Sciatic nerve (tissue), 2 donors: ENCODE results near the gene LRFN5. TPM values are rescaled to one million over a fixed set of nuclear protein-coding genes. Genes with fewer than 3 reads are reported as not detected.
"Not testable (repeated sequence)": the region's sequence is repeated elsewhere in the genome, so short reads cannot be mapped to it uniquely, and the experiment has no call there.

Experiments used
- ATAC-seq: fragments of 200-7000 bp; cut with Tn5 transposase; one replicate; pipeline ENCODE4 v1.9.1; 2020; ENCODE audit warnings: mild to moderate bottlenecking, moderate library complexity
- DNase-seq: peaks from one replicate; pipeline ENCODE4 v3.0.0-alpha.2; 2020; ENCODE audit warnings: low spot score
- intact Hi-C: fragments of 100-400 bp; cut with DNase I; formaldehyde crosslinking; loops from one replicate; pipeline ENCODE4 v1.14.2; 2022
- total RNA-seq: library from RNA; stranded (reverse); fragmentation: NEBNext Ultra II Directional; extraction: Animal tissue kit (Norgen Biotek cat#: 25700); gene quantifications from one replicate; pipeline ENCODE4 v1.2.1, GENCODE V29; 2021
- donor health status: DM: no; HTN: no; CAD: no.
- donor health status: DM: no; HTN: no; CAD: no.

Gene LRFN5
- total RNA-seq, 1 donor from 2014 or later = 10.9 TPM

DNA sequence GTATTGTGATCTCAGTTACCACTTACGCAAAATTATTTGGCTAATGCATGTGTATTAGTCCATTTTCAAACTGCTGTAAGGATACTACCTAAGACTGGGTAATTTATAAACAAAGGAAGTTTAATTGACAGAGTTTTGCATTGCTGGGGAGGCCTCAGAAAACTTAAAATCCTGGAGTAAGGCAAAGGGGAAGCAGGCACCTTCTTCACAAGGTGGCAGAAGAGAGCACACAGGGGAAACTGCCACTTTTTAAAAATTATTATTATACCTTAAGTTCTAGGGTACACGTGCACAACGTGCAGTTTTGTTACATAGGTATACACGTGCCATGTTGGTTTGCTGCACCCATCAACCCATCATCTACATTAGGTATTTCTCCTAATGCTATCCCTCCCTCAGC lies 143.9 kb downstream of the LRFN5 start:
- DNase-seq, intact Hi-C loops: not testable (repeated sequence)

GRCh38 chr14:41758011-41758665 lies 151.5 kb downstream of the LRFN5 start:
- intact Hi-C loops = no loop called here
- DNase-seq (no peak), ATAC-seq (no peak)

More for the DNA sequence above, 143.9 kb downstream of the LRFN5 start:
- not testable (repeated sequence) for ATAC-seq

GRCh38 chr14:41761204-41761603 lies 154.5 kb downstream of the LRFN5 start:
- DNase-seq (no peak), ATAC-seq (no peak)
- intact Hi-C loops = no loop called here

GRCh38 chr14:41766772-41767171 lies 160.1 kb downstream of the LRFN5 start:
- intact Hi-C loops = no loop called here
- DNase-seq = no peak
- no peak for ATAC-seq

- DNase-seq = no peak
- ATAC-seq = no peak
- intact Hi-C loops = no loop called here
Observed at GRCh38 chr14:41773536-41774279, 167.0 kb downstream of the LRFN5 start.

GRCh38 chr14:41782511-41782910 lies 175.8 kb downstream of the LRFN5 start:
- intact Hi-C loops = no loop called here
- no peak for DNase-seq
- ATAC-seq = no peak

- no peak for ATAC-seq
- intact Hi-C loops = no loop called here
- no peak for DNase-seq
Observed at GRCh38 chr14:41783403-41783802, 176.7 kb downstream of the LRFN5 start.

- ATAC-seq (no peak), DNase-seq (no peak)
- intact Hi-C loops = no loop called here
Observed at GRCh38 chr14:41785696-41786095, 179.0 kb downstream of the LRFN5 start.

- intact Hi-C loops = no loop called here
- DNase-seq (no peak), ATAC-seq (no peak)
Observed at GRCh38 chr14:41799817-41800216, 193.1 kb downstream of the LRFN5 start.

DNA sequence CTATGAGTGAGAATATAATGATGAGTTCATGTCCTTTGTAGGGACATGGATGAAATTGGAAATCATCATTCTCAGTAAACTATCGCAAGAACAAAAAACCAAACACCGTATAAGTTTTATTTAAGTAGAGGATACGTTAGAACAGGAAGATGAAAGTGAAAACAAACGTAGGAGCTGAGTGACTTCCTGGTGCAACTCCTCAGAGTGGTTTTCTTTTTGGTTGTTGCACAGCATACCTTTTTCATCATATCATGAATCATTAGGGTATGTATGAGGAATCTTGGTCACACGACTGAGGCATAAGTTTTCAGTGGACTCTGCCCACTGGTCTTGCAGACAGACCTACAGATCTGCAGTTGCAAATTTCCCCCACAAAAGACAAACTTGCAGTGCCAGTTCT lies 199.0 kb downstream of the LRFN5 start:
- DNase-seq = no peak
- no peak for ATAC-seq
- intact Hi-C loops = no loop called here

GRCh38 chr14:41806366-41806975 lies 199.8 kb downstream of the LRFN5 start:
- no peak for DNase-seq
- intact Hi-C loops = no loop called here
- ATAC-seq = peak; percentile 68

DNA sequence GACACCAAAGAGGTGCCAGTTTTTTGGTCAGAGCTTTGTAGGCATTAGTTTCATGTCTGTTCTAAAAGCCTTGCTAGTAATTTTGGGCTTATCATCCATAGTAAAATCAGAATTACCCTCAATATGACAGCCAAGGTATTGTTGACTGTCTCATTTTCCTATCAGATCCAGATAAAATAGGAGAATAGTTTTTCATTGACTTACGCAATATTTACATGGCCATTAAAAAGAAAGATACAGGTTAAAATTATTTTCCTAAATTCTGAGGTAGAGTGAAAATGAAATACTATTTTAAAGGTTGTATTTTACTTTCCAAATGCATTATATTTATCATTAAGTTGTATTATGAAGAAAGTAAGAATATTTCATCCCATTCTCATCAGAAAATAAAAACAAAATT lies 203.7 kb downstream of the LRFN5 start:
- ATAC-seq = no peak
- no peak for DNase-seq
- intact Hi-C loops = no loop called here

DNA sequence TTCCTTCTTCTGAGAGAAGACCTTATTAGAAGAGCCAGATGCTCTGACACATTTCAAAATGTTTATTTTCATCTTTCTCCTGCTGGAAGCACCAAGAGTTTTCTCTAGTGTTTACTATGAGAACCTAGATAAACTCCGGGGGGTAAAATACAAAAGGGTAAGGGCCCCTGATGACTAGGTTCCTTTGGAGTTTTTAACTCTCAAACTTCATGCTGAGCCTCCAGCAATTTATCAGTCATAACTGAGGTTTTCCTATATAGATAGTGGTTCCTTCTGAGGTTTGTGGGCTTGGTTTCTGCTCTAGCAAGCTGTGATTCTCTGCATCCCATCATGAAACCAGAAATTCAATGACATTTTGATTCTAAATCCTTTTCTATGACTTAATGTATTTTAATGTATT lies 210.9 kb downstream of the LRFN5 start:
- ATAC-seq = no peak
- no peak for DNase-seq
- intact Hi-C loops = no loop called here

GRCh38 chr14:41824441-41824840 lies 217.8 kb downstream of the LRFN5 start:
- DNase-seq (no peak), ATAC-seq (no peak)
- intact Hi-C loops = no loop called here

GRCh38 chr14:41825622-41826021 lies 218.9 kb downstream of the LRFN5 start:
- DNase-seq = no peak
- ATAC-seq = no peak
- intact Hi-C loops = no loop called here

GRCh38 chr14:41830714-41831406 lies 224.2 kb downstream of the LRFN5 start:
- DNase-seq = no peak
- intact Hi-C loops = no loop called here
- ATAC-seq = peak; percentile 42

DNA sequence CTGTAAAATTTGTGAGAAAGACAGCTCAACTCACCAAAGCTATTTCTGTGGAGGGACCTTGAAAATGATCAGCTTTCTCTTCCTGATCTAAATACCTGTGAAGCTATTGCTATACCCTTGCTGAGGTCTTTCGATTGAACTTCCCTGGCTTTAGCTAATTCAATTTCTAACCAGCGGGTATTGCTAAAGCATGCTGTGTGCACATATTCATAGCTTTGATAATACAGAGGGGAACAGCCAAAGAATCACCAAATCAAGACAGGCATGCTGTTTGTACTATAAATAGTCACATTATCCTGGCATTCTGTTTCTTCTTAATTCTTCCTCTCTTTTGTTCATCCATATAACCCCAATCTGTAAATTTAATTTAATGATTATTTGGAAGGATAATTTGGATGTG lies 233.0 kb downstream of the LRFN5 start:
- no peak for DNase-seq
- intact Hi-C loops = no loop called here
- ATAC-seq = no peak

DNA sequence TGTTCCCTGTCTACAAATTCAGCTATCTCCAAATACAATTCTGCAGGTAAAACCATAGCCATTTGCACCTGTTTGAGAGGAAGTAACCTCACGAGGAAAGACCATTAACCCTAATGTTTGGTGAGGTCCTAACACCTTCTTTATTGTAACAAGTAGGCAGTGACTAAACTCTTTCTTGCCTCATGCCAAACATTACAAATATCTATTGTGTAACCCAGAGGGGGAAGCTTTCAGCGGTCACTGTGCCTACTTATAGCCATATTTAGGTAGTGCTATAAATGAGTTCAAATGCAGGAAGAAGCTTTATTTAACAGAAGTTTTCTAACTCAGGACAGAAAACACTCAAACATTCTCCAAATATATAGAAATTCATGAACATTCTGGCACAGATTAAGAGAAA lies 252.7 kb downstream of the LRFN5 start:
- no peak for ATAC-seq
- intact Hi-C loops = no loop called here
- DNase-seq = no peak

GRCh38 chr14:41860586-41860985 lies 253.9 kb downstream of the LRFN5 start:
- ATAC-seq (no peak), DNase-seq (no peak)
- intact Hi-C loops = no loop called here

GRCh38 chr14:41865894-41866293 lies 259.2 kb downstream of the LRFN5 start:
- intact Hi-C loops = no loop called here
- ATAC-seq = no peak
- DNase-seq = no peak
